Neutrophil (primary cell): ENCODE data around the gene PROSER1.

Source experiments
- H3K27ac ChIP-seq: fragments of 200-600 bp; sonication (generic); 2 replicates; pipeline ENCODE4 v1.5.1; 2016; ENCODE audit warnings: mild to moderate bottlenecking, moderate library complexity
- H3K27me3 ChIP-seq: fragments of 200-600 bp; sonication (generic); 2 replicates; pipeline ENCODE4 v1.6.0; 2016; ENCODE audit warnings: mild to moderate bottlenecking
- H3K36me3 ChIP-seq: fragments of 200-600 bp; sonication (generic); 2 replicates; pipeline ENCODE4 v1.5.1; 2017
- H3K4me1 ChIP-seq, 2 experiments: fragments of 200-600 bp in 1 of 2; sonication (generic) in 1 of 2; 1 replicate in 1 of 2; 2 replicates in 1 of 2; pipeline versions ENCODE4 v1.5.1 to v1.6.1; 2013 to 2016; ENCODE audit warnings: low read depth in 1 of 2, low read length in 1 of 2, mild to moderate bottlenecking in 1 of 2, moderate library complexity in 1 of 2; ENCODE audit not compliant: control insufficient read depth in 1 of 2, insufficient read depth in 1 of 2
- H3K4me3 ChIP-seq, 2 experiments: fragments of 200-600 bp in 1 of 2; sonication (generic) in 1 of 2; 1 replicate in 1 of 2; 2 replicates in 1 of 2; pipeline ENCODE4 v1.5.1; 2013 to 2016; ENCODE audit warnings: low read depth in 1 of 2, low read length in 1 of 2, mild to moderate bottlenecking in 1 of 2, moderate library complexity in 1 of 2
- H3K9me3 ChIP-seq: fragments of 200-600 bp; sonication (generic); 2 replicates; pipeline ENCODE4 v1.5.1; 2016
- CTCF ChIP-seq: fragments of 200-600 bp; sonication (generic); IDR thresholded peaks from 2 replicates; pipeline ENCODE4 v1.5.1; 2016; ENCODE audit warnings: antibody characterized with exemption

PROSER1 gene

GRCh38 chr13:39023761-39024160 lies 14.1 kb downstream of the PROSER1 start:
- Histone ChIP-seq H3K27ac (no peak overlapping the region), H3K9me3 (no peaks in the 10 kb centered on the region), H3K4me1 (no peaks in the 10 kb centered on the region), H3K36me3 (peaks cover 71% of the 10 kb centered on the region), H3K27me3 (no peaks in the 10 kb centered on the region), H3K4me3 (no peak overlapping the region)
- TF ChIP-seq CTCF: no peak

GRCh38 chr13:39023316-39023715 lies 14.6 kb downstream of the PROSER1 start:
- H3K9me3 ChIP-seq: no peaks in the 10 kb centered on the region
- H3K36me3 ChIP-seq: peaks cover 71% of the 10 kb centered on the region
- no peak overlapping the region for H3K4me3 ChIP-seq
- no peaks in the 10 kb centered on the region for H3K4me1 ChIP-seq
- H3K27me3 ChIP-seq: no peaks in the 10 kb centered on the region
- no peak for TF ChIP-seq CTCF
- H3K27ac ChIP-seq: no peak overlapping the region

- TF ChIP-seq CTCF: no peak
- Histone ChIP-seq H3K27ac (no peak overlapping the region), H3K4me1 (no peaks in the 10 kb centered on the region), H3K27me3 (no peaks in the 10 kb centered on the region), H3K4me3 (no peak overlapping the region), H3K9me3 (no peaks in the 10 kb centered on the region), H3K36me3 (peaks cover 75% of the 10 kb centered on the region)
Measured at GRCh38 chr13:39020853-39021462, 16.9 kb downstream of the PROSER1 start.

- Histone ChIP-seq H3K4me3 (no peak overlapping the region), H3K4me1 (no peaks in the 10 kb centered on the region), H3K36me3 (peaks cover 77% of the 10 kb centered on the region), H3K27me3 (no peaks in the 10 kb centered on the region), H3K9me3 (no peaks in the 10 kb centered on the region), H3K27ac (no peak overlapping the region)
- TF ChIP-seq CTCF: no peak
Measured at GRCh38 chr13:39016787-39017186, 21.1 kb downstream of the PROSER1 start.

GRCh38 chr13:39016087-39016486 lies 21.8 kb downstream of the PROSER1 start:
- peaks cover 77% of the 10 kb centered on the region for H3K36me3 ChIP-seq
- H3K27ac ChIP-seq: no peak overlapping the region
- H3K27me3 ChIP-seq: no peaks in the 10 kb centered on the region
- H3K4me1 ChIP-seq: no peaks in the 10 kb centered on the region
- no peaks in the 10 kb centered on the region for H3K9me3 ChIP-seq
- no peak overlapping the region for H3K4me3 ChIP-seq
- no peak for TF ChIP-seq CTCF

- Histone ChIP-seq H3K4me1 (no peaks in the 10 kb centered on the region), H3K9me3 (no peaks in the 10 kb centered on the region), H3K27ac (no peak overlapping the region), H3K36me3 (peaks cover 94% of the 10 kb centered on the region), H3K27me3 (no peaks in the 10 kb centered on the region), H3K4me3 (no peak overlapping the region)
- TF ChIP-seq CTCF: no peak
Measured at GRCh38 chr13:39013462-39013861, 24.4 kb downstream of the PROSER1 start.
